Measurements from ENCODE around the gene PANK2. TPM values are rescaled to one million over a fixed set of nuclear protein-coding genes. Genes with fewer than 3 reads are reported as not detected.
"Not testable (repeated sequence)": the region's sequence is repeated elsewhere in the genome, so short reads cannot be mapped to it uniquely, and the experiment has no call there.

PANK2 gene
- total RNA-seq, 1 experiment from 2014 or later, result 62.7 TPM

GRCh38 chr20:3937618-3938017 is 48.4 kb downstream of the PANK2 start (continued):
- TF ChIP-seq ATF2 (CRISPR knock-in tag; IDR thresholded peaks at IDR 0.05; ENCODE audit: borderline replicate concordance, low read depth), result no peak
- no peak for TF ChIP-seq GABPB1 (CRISPR knock-in tag; IDR thresholded peaks at IDR 0.05)
- TF ChIP-seq HMGA2 (CRISPR knock-in tag; IDR thresholded peaks at IDR 0.05), result no peak
- no peak for TF ChIP-seq CTCF (IDR thresholded peaks at IDR 0.05)
- no peak for TF ChIP-seq E2F5 (CRISPR knock-in tag; IDR thresholded peaks at IDR 0.05)
- no peak for TF ChIP-seq OVOL2 (CRISPR knock-in tag; IDR thresholded peaks at IDR 0.05; ENCODE audit: borderline replicate concordance)
- no peak for TF ChIP-seq ELF4 (CRISPR knock-in tag; IDR thresholded peaks at IDR 0.05; ENCODE audit: low read depth)
- no peak for TF ChIP-seq ESRRA (CRISPR knock-in tag; IDR thresholded peaks at IDR 0.05; ENCODE audit: borderline replicate concordance)
- TF ChIP-seq FOXK1 (CRISPR knock-in tag; IDR thresholded peaks at IDR 0.05), result no peak
- TF ChIP-seq ZNF512 (CRISPR knock-in tag; IDR thresholded peaks at IDR 0.05; ENCODE audit: borderline replicate concordance), result no peak
- no peak for TF ChIP-seq SMAD4 (CRISPR knock-in tag; IDR thresholded peaks at IDR 0.05)
- TF ChIP-seq ZMAT4 (CRISPR knock-in tag; IDR thresholded peaks at IDR 0.05), result no peak

- peaks cover 6% of the 10 kb centered on the region; the same call in 1 of the 2 replicates for H3K36me3 Mint-ChIP-seq
- no peaks in the 10 kb centered on the region for H3K4me1 Mint-ChIP-seq
- ChIA-PET CTCF (no interaction called here), POLR2A (interaction anchor here (0.6 to 0.7 kb wide), 2 partner anchors 11 to 57 kb away, joined by 3 to 4 read pairs; no protein-coding TSS in a partner anchor)
- TF ChIP-seq ZNF423 (CRISPR knock-in tag; IDR thresholded peaks at IDR 0.05) (no peak), MYBL2 (CRISPR knock-in tag; IDR thresholded peaks at IDR 0.05) (no peak), FOXP4 (CRISPR knock-in tag; IDR thresholded peaks at IDR 0.05) (no peak), NR1H2 (CRISPR knock-in tag; IDR thresholded peaks at IDR 0.05) (no peak)
- no peaks in the 10 kb centered on the region; the same call in 1 of the 2 replicates for H3K9me3 Mint-ChIP-seq
- ATAC-seq (no peak), DNase-seq (ENCODE audit: low spot score) (no peak)
- H3K4me3 Mint-ChIP-seq, result no peak overlapping the region
- H3K27ac Mint-ChIP-seq, result no peak overlapping the region
- H3K27me3 Mint-ChIP-seq (ENCODE audit: low read depth), result no peaks in the 10 kb centered on the region
Measured at GRCh38 chr20:3940905-3941304, 51.7 kb downstream of the PANK2 start.

- not testable (repeated sequence) for H3K36me3 Mint-ChIP-seq; DNase-seq (ENCODE audit: low spot score)
- CTCF ChIA-PET, result interaction anchor here (0.7 to 2.3 kb wide), 5 partner anchors 31 to 230 kb away, joined by 3 to 6 read pairs (median 6); no protein-coding TSS in a partner anchor
Measured at GRCh38 chr20:3946666-3947065, 57.5 kb downstream of the PANK2 start.

More at GRCh38 chr20:3946666-3947065, 57.5 kb downstream of the PANK2 start:
- not testable (repeated sequence) for H3K27me3 Mint-ChIP-seq (ENCODE audit: low read depth); H3K4me3 Mint-ChIP-seq; ATAC-seq; H3K27ac Mint-ChIP-seq; H3K9me3 Mint-ChIP-seq; H3K4me1 Mint-ChIP-seq
- POLR2A ChIA-PET, result interaction anchor here (0.5 kb wide), 1 partner anchor 14 kb away, joined by 3 read pairs; no protein-coding TSS in a partner anchor
